ENCODE data around the gene FGF2.

Gene FGF2

DNA sequence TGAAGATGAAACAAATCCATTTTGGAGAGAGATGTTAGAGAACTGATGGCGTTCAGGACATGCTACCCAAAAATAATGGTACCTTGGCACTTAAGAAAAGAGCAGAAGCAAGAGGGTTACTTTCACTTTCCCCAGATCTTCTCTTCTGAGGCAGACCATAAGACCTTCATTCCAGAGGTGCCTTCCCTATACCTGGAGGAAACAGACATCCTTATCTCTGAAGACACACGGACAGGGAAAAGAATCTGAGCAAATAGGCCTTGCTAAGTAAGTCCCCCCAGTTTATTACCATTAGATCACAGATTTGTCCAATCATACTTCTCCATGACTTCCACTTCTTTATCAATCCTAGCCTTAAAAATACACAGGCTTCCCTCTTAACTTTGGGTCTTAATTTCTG lies 2.0 kb upstream of the FGF2 start:
- H3K9me3 ChIP-seq (ENCODE audit: control insufficient read depth, insufficient read depth, low read depth, low read length): no peaks in the 10 kb centered on the region
- no peak overlapping the region for H3K27ac ChIP-seq (ENCODE audit: extremely low read depth, low read depth, low read length)
- POLR2A ChIA-PET: no interaction called here
- no peak overlapping the region for H3K4me3 ChIP-seq (ENCODE audit: low read depth, low read length)
- H3K36me3 ChIP-seq (ENCODE audit: control insufficient read depth in 2 of 2, insufficient read depth in 1 of 2, low read length in 2 of 2): no peaks in the 10 kb centered on the region
- H3K4me1 ChIP-seq (ENCODE audit: control insufficient read depth, insufficient read depth, low read length): no peaks in the 10 kb centered on the region
- no peak for TF ChIP-seq REPIN1 (tag by site-specific recombination; IDR thresholded peaks at IDR 0.05; ENCODE audit: low read depth)
- no peak for TF ChIP-seq ZNF341 (tag by site-specific recombination; IDR thresholded peaks at IDR 0.05; ENCODE audit: low read depth)
- TF ChIP-seq ZNF266 (tag by site-specific recombination; IDR thresholded peaks at IDR 0.05; ENCODE audit: low read depth): no peak
- TF ChIP-seq, protein P1, sequence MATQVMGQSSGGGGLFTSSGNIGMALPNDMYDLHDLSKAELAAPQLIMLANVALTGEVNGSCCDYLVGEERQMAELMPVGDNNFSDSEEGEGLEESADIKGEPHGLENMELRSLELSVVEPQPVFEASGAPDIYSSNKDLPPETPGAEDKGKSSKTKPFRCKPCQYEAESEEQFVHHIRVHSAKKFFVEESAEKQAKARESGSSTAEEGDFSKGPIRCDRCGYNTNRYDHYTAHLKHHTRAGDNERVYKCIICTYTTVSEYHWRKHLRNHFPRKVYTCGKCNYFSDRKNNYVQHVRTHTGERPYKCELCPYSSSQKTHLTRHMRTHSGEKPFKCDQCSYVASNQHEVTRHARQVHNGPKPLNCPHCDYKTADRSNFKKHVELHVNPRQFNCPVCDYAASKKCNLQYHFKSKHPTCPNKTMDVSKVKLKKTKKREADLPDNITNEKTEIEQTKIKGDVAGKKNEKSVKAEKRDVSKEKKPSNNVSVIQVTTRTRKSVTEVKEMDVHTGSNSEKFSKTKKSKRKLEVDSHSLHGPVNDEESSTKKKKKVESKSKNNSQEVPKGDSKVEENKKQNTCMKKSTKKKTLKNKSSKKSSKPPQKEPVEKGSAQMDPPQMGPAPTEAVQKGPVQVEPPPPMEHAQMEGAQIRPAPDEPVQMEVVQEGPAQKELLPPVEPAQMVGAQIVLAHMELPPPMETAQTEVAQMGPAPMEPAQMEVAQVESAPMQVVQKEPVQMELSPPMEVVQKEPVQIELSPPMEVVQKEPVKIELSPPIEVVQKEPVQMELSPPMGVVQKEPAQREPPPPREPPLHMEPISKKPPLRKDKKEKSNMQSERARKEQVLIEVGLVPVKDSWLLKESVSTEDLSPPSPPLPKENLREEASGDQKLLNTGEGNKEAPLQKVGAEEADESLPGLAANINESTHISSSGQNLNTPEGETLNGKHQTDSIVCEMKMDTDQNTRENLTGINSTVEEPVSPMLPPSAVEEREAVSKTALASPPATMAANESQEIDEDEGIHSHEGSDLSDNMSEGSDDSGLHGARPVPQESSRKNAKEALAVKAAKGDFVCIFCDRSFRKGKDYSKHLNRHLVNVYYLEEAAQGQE (tag by site-specific recombination; IDR thresholded peaks at IDR 0.05): no peak
- TF ChIP-seq ZNF623 (tag by site-specific recombination; IDR thresholded peaks at IDR 0.05): no peak
- TF ChIP-seq, protein P2, sequence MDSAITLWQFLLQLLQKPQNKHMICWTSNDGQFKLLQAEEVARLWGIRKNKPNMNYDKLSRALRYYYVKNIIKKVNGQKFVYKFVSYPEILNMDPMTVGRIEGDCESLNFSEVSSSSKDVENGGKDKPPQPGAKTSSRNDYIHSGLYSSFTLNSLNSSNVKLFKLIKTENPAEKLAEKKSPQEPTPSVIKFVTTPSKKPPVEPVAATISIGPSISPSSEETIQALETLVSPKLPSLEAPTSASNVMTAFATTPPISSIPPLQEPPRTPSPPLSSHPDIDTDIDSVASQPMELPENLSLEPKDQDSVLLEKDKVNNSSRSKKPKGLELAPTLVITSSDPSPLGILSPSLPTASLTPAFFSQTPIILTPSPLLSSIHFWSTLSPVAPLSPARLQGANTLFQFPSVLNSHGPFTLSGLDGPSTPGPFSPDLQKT (IDR thresholded peaks at IDR 0.05; ENCODE audit: borderline replicate concordance, low read depth, low read length): no peak
- CTCF ChIA-PET: no interaction called here

DNA sequence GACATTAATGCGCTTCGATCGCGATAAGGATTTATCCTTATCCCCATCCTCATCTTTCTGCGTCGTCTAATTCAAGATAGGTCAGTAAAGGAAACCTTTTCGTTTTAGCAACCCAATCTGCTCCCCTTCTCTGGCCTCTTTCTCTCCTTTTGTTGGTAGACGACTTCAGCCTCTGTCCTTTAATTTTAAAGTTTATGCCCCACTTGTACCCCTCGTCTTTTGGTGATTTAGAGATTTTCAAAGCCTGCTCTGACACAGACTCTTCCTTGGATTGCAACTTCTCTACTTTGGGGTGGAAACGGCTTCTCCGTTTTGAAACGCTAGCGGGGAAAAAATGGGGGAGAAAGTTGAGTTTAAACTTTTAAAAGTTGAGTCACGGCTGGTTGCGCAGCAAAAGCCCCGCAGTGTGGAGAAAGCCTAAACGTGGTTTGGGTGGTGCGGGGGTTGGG lies 528 bp upstream of the FGF2 start:
- CTCF ChIA-PET: no interaction called here
- POLR2A ChIA-PET: no interaction called here
- no peaks in the 10 kb centered on the region for H3K9me3 ChIP-seq (ENCODE audit: control insufficient read depth, insufficient read depth, low read depth, low read length)
- no peaks in the 10 kb centered on the region for H3K36me3 ChIP-seq (ENCODE audit: control insufficient read depth in 2 of 2, insufficient read depth in 1 of 2, low read length in 2 of 2)
- peak overlapping the region; percentile 72 for H3K4me3 ChIP-seq (ENCODE audit: low read depth, low read length)
- H3K4me1 ChIP-seq (ENCODE audit: control insufficient read depth, insufficient read depth, low read length): no peaks in the 10 kb centered on the region
- H3K27ac ChIP-seq (ENCODE audit: extremely low read depth, low read depth, low read length): no peak overlapping the region
- no peak for TF ChIP-seq ZNF292 (tag by site-specific recombination; IDR thresholded peaks at IDR 0.05; ENCODE audit: borderline replicate concordance, low read depth)
- TF ChIP-seq, protein P3, sequence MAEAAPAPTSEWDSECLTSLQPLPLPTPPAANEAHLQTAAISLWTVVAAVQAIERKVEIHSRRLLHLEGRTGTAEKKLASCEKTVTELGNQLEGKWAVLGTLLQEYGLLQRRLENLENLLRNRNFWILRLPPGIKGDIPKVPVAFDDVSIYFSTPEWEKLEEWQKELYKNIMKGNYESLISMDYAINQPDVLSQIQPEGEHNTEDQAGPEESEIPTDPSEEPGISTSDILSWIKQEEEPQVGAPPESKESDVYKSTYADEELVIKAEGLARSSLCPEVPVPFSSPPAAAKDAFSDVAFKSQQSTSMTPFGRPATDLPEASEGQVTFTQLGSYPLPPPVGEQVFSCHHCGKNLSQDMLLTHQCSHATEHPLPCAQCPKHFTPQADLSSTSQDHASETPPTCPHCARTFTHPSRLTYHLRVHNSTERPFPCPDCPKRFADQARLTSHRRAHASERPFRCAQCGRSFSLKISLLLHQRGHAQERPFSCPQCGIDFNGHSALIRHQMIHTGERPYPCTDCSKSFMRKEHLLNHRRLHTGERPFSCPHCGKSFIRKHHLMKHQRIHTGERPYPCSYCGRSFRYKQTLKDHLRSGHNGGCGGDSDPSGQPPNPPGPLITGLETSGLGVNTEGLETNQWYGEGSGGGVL (tag by site-specific recombination; IDR thresholded peaks at IDR 0.05): no peak
- no peak for TF ChIP-seq ZNF426 (tag by site-specific recombination; IDR thresholded peaks at IDR 0.05)
- TF ChIP-seq ZNF391 (tag by site-specific recombination; IDR thresholded peaks at IDR 0.05; ENCODE audit: borderline replicate concordance, low read depth): no peak
- no peak for TF ChIP-seq ZSCAN30 (tag by site-specific recombination; IDR thresholded peaks at IDR 0.05)
- TF ChIP-seq, protein P4, sequence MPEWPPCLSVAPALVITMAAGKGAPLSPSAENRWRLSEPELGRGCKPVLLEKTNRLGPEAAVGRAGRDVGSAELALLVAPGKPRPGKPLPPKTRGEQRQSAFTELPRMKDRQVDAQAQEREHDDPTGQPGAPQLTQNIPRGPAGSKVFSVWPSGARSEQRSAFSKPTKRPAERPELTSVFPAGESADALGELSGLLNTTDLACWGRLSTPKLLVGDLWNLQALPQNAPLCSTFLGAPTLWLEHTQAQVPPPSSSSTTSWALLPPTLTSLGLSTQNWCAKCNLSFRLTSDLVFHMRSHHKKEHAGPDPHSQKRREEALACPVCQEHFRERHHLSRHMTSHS (tag by site-specific recombination; IDR thresholded peaks at IDR 0.05): no peak
- no peak for TF ChIP-seq ZNF514 (tag by site-specific recombination; IDR thresholded peaks at IDR 0.05)
- TF ChIP-seq, protein P5, sequence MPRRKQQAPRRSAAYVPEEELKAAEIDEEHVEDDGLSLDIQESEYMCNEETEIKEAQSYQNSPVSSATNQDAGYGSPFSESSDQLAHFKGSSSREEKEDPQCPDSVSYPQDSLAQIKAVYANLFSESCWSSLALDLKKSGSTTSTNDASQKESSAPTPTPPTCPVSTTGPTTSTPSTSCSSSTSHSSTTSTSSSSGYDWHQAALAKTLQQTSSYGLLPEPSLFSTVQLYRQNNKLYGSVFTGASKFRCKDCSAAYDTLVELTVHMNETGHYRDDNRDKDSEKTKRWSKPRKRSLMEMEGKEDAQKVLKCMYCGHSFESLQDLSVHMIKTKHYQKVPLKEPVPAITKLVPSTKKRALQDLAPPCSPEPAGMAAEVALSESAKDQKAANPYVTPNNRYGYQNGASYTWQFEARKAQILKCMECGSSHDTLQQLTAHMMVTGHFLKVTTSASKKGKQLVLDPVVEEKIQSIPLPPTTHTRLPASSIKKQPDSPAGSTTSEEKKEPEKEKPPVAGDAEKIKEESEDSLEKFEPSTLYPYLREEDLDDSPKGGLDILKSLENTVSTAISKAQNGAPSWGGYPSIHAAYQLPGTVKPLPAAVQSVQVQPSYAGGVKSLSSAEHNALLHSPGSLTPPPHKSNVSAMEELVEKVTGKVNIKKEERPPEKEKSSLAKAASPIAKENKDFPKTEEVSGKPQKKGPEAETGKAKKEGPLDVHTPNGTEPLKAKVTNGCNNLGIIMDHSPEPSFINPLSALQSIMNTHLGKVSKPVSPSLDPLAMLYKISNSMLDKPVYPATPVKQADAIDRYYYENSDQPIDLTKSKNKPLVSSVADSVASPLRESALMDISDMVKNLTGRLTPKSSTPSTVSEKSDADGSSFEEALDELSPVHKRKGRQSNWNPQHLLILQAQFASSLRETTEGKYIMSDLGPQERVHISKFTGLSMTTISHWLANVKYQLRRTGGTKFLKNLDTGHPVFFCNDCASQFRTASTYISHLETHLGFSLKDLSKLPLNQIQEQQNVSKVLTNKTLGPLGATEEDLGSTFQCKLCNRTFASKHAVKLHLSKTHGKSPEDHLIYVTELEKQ (tag by site-specific recombination; IDR thresholded peaks at IDR 0.05; ENCODE audit: borderline replicate concordance): no peak
- no peak for TF ChIP-seq ZNF112 (tag by site-specific recombination; IDR thresholded peaks at IDR 0.05)
- TF ChIP-seq ZNF571 (tag by site-specific recombination; IDR thresholded peaks at IDR 0.05): no peak
- no peak for TF ChIP-seq ZNF19 (tag by site-specific recombination; IDR thresholded peaks at IDR 0.05; ENCODE audit: low read depth)
- no peak for TF ChIP-seq ZNF837 (tag by site-specific recombination; IDR thresholded peaks at IDR 0.05)
- TF ChIP-seq, protein P6, sequence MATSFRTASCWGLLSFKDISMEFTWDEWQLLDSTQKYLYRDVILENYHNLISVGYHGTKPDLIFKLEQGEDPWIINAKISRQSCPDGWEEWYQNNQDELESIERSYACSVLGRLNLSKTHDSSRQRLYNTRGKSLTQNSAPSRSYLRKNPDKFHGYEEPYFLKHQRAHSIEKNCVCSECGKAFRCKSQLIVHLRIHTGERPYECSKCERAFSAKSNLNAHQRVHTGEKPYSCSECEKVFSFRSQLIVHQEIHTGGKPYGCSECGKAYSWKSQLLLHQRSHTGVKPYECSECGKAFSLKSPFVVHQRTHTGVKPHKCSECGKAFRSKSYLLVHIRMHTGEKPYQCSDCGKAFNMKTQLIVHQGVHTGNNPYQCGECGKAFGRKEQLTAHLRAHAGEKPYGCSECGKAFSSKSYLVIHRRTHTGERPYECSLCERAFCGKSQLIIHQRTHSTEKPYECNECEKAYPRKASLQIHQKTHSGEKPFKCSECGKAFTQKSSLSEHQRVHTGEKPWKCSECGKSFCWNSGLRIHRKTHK (tag by site-specific recombination; IDR thresholded peaks at IDR 0.05): no peak
- no peak for TF ChIP-seq ZBTB21 (tag by site-specific recombination; IDR thresholded peaks at IDR 0.05)
- TF ChIP-seq ZNF341 (tag by site-specific recombination; IDR thresholded peaks at IDR 0.05; ENCODE audit: low read depth): no peak
- no peak for TF ChIP-seq ZNF785 (tag by site-specific recombination; IDR thresholded peaks at IDR 0.05)
- no peak for TF ChIP-seq ZNF248 (tag by site-specific recombination; IDR thresholded peaks at IDR 0.05)
- TF ChIP-seq ZNF404 (tag by site-specific recombination; IDR thresholded peaks at IDR 0.05): no peak

Data from HEK293 (cell line).